ENCODE results near the gene PREP.

The PREP gene

DNA sequence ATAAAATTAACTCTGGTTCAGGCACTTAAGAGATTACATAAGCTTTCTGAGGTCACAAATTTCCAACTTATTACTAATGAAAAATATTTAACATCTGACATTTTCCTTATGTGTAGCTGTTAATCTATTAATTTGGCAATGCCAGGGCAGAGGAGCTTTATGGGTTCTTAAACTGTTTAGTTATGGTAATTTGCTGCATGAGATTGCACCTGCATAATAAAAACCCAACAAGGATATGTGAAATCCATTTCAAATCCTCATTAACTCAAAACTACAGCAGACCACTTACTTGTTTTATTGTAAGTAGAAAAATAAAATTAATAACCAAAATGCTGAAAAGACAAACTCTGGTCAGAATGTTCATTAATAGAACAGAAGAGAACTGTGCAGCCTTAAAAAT is 98.1 kb downstream of the PREP start:
- no peak for DNase-seq

DNA sequence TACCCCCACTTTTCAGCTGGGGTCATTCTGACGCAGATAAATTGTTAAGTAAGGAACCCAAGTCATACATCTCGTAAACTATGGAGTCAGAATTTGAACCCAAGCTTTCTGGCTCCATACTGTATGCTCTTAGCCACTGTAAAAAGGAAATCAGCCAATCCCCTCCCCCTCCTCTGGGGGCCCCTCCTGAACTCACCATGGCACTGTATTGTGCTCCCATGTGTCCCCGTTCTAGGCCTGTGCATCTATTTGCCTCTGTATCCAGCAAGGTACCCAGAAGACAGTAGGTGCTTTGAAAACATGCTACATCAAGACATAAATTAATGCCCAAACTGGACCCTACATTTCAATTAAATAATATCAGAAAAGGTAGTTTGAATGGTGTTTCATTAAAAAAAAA is 98.5 kb downstream of the PREP start:
- no peak for DNase-seq

DNA sequence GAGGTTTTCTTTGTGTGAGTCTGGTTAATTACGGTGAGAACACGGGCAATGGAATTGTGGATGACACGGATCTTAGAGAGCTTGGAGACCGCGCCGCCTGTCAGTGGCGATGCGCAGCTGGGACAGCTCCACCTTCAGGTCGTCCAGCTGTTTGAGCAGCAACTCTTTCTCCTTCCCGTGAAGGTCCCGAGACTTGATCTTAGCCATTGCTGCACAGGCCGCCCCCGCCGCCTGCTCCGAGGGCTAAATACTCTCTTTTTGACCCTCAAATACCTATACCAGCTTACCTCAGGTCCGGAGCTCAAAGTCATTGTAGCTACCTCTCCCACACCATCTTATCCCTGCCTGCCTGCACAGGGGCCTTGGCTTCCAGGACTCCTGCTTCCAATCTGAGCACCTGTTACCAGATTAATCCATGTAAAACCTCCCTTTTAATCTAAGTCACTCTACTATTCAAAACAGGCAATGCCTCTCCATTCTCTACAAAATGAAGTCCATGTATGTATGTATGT is 100.2 kb downstream of the PREP start:
- peak; percentile 53 for DNase-seq

DNA sequence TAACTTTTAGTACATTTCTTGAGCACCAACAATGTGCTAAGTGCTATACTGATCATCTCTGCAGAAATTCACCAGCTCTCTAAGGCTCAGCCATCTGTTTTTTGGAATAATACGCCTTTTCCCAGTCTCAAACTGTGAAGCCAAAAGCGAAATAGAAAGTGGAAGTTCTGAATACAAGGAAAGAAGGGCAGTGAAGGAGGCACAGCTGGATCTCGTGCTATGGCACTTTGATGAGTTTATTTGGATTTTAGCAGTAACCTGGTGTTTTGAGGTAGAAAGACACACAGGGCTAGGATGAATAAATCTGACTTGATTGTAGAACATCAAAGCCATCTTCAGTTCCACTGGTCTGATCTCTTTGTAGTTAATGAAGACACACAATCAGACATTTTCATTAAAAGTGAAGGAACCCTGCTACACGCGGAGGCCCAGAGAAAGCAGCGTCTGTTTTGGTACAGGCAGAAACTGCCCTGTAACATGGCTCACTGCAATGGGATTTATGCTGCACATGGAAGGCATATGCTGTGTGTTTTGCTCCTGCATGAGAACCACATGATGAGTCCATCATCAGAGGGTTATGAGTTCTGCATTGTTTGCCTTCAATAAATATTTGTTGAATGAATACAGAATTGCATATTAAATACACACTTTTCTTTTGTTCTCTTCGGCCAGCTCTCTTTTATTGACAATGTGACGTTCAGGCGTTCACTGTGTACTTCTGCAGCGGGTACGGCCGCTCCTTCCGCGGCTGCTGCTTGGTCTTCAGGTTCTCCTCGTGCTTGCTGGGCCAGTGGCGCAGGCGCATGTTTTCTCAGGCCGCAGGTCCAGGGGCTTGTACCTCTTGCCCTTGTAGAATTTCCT is 100.9 kb downstream of the PREP start:
- DNase-seq, result peak; percentile 53

DNA sequence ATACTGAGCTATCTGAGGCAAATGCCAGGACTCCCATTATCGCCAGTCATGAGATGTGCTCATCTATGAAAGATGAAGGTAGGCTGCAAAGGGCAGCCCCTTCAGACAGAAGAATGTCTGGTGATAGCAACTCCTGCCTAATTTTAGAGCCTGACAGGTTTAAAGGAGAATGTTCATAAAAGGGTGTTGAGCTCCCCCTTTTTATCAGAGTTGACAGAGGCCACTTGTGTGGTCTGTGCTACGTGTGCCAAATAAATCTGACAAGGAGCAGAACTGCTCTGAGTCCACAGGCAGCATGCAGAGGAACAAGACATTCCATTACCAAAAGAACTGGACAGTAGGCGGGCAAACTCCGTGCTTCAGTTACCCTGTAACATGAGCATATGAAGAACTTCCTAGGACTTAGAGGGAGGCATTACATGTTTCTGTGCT is 101.8 kb downstream of the PREP start:
- no peak for DNase-seq

DNA sequence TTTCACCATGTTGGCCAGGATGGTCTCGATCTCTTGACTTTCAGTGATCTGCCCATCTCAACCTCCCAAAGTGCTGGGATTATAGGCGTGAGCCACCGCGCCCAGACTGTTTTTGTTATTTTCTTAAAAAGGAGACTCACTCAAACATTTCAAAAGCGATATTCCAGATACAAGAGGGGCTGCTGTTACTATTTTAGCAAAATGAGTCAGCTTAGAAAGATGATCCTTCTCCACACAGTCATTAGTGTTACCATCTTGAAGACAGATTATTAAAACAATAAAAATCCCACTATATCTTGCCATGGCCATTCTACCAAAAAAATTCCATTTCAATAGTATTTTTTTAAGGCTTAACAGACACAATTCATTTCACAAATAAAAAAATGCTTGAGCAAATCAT is 102.8 kb downstream of the PREP start:
- DNase-seq, result no peak

DNA sequence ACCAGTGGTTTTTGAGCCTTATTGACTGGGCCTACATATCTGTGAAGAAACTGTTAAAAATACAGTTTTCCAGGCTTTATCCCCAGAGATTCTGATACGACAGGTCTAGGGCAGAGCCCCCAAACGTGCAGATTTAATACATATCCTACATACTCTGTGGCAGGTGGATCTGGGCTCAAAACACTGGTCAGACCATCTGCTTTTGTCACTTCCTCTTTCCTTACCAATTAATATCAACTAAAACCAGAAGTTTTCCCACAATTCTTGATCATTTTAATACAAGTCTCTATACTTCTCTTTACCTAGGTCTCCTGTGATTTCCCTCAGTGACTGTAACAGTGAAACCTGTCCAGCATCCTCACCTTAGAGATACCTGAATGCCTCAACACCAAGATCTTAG is 108.8 kb downstream of the PREP start:
- no peak for DNase-seq

DNA sequence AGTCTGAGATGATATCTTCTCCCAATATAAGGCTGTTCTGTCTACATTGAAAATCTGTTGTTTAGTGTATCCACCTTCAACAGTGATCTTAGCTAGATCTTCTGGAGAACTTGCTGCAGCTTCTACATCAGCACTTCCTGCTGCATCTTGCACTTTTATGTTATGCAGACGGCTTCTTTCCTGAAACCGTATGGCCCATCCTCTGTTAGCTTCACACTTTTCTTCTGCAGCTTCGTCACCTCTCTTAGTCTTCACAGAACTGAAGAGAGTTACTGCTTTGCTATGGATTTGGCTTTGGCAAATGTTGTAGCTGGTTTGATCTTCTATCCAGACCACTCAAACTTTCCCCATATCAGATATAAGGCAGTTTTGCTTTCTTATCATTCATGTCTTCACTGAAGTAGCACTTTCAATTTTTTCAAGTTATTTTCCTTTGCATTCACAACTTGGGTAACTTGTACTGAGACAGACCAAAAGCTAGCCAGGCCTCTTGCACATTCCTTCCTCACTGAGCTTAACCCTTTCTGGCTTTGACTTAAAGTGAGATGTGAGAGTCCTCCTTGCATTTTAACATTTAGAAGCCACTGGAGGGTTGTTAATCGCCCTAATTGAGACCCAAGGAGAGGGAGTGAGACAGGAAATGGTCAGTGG is 110.1 kb downstream of the PREP start:
- DNase-seq, result no peak

DNA sequence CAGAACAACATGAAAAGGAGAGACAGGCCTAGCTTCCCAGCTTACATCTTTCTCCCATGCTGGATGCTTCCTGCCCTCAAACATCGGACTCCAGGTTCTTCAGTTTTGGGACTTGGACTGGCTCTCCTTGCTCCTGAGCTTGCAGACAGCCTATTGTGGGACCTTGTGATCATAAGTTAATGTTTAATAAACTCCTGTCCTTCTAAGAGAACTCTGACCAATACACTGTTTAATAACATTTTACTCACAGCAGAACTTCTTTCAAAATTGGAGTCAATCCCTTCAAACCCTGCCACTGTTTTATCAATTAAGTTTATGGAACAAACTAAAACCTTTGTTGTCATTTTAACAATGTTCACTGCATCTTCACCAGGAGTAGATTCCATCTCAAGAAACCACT is 111.4 kb downstream of the PREP start:
- DNase-seq, result no peak

DNA sequence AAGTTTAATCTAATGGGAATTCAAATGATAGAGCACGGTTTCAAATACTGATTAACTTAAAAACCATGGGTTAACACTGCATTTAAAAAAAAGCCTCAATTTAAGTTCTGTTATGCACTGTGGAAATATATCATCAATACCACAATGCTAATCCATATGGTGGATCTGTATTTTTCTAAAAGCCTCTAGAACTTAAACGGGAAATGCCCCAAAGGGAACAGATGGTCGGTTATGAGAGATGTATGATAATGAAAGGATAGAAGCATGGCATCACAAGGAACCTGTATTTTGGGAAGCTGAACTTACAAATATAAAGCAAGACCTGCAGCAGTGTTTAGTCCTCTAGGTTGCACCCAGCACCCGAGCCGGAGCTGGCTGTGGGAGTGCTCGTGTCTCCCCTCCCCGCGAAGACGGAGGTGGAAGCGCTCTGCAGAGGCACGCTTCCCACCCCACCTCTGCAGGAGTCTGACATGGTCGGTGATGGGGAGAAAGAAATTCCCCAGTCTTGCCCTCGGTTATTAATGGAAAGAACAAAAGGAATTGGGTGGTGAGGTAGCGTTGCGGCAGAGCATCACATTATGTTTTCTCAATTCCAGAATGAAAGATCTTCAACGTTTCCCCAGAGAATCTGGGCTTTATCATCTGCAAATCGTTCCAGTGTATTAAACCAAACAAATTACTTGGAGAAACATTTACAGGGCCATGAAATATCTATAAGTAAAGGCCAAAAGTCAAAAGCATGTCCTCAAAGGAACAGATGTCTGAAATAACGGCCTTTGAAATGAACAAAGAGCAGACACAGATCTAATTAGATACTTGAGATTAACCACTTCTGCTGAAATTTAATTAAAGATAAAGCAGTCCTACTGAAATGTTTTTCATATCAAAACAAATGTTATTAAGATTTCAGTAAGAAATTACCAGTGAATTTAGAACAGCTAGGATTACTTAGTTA is 120.0 kb downstream of the PREP start:
- DNase-seq, result no peak

DNA sequence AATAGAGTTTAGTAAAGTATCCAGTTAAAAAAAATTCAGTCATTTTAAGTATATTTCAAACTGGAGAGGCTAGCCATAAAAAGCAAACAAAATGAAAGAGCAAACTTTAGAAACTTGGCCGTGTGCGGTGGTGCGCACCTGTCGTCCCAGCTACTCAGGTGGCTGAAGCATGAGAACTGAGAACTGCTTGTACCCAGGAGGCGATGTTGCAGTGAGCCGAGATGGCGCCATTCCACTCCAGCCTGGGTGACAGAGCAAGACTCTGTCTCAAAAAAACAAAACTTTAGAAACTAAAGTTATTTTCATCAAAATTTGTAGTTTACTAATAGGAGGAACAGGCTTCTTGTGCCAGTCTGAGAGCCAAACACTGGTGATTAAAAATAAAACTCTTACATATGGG is 122.8 kb downstream of the PREP start:
- DNase-seq, result no peak

DNA sequence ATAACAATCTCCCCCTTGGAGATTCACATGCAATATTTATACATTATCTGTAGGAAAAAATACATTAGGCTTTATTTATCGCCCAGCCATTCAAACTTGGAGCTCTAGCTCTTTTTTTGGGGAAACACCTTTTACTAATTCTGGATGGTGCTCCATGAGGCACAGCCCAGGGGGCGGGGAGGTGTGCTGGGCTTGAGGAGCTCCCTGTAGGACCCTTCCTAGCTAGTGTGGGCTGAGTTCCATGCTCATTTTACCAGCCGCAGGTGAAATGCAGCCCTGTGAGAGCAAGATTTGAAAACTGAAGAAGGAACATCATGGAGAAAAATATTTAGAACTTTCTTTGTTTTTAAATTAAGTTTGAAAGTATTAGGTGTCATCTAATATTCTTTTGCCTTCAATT is 123.4 kb downstream of the PREP start:
- no peak for DNase-seq

DNA sequence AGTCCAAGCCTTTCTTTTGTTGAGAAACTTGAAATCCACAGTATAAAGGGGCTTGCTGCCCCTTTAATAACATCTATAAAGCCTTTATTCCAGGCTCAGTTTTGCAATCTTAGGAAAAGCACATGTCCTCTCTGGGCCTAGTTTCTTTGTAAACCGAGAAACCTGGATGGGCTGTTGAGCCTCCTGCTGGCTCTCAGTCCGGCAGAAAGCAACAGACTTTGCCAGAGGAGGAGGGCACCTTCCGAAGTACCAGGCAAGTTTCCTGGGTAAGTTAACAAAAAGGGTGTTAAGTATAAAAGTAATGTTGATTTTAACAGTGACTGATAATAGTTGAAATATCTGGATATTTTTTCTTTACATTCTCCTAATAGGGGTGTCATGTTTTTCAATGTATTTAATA is 124.1 kb downstream of the PREP start:
- no peak for DNase-seq

DNA sequence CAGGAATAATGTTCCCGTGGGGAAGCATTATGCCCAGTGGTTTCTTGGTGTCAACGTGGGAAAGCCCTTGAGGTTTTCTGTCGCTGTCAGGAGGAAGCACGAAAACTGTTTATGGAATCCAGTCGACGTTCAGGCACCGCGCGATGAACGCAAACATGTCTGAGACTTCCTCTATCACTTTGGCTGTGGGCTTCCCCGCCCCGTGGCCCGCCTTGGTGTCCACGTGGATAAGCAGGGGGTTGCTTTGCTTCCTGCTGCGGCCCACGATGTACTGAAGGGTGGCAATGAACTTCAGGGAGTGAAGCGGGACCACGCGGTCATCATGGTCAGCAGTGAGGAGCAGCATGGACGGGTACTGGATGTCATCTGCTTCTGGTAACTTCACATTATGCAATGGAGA is 124.8 kb downstream of the PREP start:
- no peak for DNase-seq

DNA sequence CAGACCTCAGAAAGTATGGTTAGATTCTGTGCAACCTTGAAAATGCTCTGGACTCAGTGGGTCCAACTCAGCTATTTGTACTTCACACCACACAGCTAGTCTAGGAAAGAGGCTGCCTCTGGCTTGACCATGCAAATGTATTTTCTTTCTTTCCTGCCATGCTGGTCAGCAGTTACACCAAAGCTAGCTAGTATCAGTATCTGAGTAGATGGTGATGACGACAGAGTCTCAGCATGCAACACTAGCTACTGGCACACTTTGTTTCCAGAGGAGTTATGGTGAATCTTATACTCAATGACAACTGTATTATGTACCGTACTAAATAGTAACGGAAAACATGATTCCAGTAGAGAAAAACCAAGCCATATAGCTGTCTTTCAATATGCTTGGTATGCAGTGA is 126.5 kb downstream of the PREP start:
- no peak for DNase-seq

DNA sequence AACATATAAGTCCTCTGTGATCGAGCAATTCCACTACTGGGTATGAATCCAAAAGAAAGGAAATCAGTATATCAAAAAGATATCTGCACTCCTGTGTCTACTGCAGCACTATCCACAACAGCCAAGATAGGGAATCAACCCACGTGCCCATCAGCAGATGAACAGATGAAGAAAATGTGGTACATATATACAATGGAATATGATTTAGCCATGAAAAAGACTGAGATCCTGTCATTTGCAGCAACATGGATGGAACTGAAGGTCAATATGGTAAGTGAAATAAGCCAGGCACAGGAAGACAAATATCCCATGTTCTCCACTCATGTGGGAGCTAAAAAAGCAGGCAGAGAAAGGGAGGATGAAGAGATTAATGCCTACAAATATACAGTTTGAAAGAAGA is 127.3 kb downstream of the PREP start:
- DNase-seq, result no peak

DNA sequence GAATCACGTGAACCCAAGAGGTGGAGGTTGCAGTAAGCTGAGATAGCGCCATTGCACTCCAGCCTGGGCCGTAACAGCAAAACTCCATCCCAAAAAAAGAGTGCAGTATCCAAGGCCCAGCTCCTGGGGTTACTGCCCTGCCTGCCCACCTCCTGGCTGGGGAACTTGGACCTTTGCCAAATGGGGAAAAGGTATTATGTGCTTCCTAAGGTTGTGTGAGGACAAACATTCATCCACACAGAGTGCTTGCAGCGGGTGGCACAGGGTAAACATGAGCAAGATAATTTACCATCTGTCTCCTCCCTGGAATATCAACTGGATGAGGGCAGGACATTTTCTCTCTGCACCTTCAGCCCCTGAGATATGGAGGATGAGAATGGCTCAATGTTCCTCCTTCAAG is 128.2 kb downstream of the PREP start:
- DNase-seq, result no peak

DNA sequence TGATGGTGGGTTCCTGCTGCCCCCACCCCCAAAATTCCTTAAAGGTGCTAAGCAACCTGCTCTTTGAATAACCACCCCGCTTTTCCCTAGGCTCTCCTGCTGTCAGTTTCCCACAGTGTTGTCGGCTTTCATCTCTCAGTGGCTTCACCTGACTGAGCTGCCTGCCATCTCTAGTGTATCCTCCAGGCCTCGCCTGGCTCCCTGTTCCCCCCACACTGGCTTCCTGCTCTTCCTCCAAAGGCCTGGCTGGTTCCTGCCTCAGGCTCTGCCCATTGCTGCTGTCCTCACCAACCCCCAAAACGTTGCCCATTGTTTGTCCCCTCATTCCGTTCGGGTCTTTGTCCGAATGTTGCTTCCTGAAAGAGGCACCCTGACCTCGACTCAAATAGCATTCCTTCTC is 129.3 kb downstream of the PREP start:
- DNase-seq, result no peak

DNA sequence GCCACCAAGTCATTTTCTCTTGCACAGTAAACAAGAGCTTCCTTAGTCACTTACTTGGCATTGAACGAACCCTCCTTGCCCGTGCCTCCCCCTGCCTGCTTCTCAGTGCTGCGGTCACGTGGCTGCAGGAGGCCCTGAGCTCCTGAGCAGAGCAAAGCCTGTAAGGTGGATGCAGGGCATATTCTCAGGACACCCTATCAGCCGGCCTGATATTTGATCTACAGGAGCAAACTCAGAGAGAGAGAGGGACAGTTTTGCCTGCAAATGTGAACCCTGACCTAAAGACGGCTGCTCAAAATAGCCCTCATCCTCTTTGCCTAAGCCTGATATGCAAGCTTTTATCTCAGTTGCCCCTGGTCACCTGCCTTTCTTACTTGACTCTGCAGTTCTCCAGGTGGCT is 130.1 kb downstream of the PREP start:
- peak; percentile 50 for DNase-seq

DNA sequence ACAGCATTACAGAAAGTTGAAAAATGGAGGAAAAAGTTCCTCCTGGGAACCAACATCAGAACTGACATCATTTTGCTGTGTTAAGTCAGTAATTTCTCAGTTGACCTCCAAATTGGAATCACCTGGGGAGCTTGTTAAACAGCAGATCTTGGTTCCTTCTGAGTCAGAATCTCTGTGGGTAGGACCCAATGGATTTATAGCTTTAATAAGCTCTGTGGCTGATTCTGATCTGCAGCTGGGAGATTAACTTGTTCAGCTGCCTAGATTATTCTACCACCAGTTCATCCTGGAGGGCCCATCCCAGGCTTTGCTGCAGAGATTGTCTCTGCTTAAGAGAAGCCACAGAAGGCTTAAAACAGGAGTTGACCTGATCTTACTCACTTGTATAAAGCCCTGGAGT is 132.4 kb downstream of the PREP start:
- no peak for DNase-seq

DNA sequence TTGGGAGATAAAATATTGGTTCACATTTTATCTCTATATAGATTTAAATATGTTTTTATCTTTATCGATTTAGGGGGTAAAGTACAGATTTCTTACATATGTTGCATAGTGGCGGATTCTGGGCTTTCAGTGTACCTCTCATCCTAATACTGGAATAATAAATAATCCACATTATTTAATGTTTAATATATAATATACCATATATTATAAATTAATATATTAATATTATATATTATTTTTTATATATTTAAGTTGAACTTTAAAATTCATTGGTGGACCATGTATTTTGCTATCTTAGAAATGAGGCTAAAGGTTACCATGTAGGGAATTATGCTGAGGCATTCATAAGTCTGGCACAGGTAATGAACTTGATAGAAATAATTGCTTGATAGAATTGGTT is 133.5 kb downstream of the PREP start:
- no peak for DNase-seq

DNA sequence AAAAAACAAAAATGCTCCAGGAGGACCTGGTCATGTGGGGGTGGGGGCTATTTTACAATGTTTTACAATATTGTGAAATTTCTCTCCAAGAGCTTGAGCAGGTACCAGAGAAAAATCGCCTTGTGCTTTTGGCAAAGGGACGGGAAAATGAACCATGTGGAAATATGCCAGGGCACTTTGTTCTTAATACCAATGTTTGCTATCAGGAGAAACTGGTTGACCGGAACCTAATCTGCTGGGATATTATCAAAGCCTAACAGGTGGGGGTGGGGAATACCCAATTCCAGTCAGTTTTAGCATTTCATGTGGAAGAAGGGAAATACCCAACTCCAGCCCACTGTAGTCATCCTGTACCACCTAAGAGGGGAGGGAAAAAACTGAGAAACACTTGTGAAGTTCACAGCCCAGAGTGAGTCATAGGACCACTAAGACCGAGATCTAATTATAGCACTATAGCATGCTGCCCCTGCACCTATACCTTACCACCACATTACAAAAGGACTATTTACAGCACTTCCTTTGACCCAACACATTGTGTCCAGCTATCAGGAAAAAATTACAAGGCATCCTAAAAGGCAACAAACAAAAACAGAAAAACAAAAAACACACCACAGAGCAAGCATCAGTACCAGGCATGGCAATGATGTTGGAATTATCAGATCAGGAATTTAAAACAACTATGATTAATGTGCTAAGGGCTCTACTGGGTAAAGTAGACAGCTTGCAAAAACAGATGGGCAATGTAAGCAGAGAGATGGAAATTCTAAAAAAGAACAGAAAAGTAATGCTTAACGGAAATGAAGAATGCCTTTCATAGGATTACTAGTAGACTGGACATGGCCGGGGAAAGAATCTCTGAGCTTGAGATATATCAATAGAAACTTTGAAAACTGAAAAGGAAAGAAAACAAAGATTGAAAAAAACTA is 138.9 kb downstream of the PREP start:
- no peak for DNase-seq
